SJCRH30 (cell line): ENCODE measurements around the gene IGFL1. TPM values are rescaled to one million over a fixed set of nuclear protein-coding genes. Genes with fewer than 3 reads are reported as not detected.
"Not testable (repeated sequence)": the region's sequence is repeated elsewhere in the genome, so short reads cannot be mapped to it uniquely, and the experiment has no call there.

Experiments
- DNase-seq, 2 experiments: peaks; one replicate each; pipeline ENCODE4 v3.0.0-alpha.2; 2015 to 2020
- H3K27ac ChIP-seq: fragments of 250-450 bp; sonication (Bioruptor Pico); 2 replicates; pipeline ENCODE4 v1.5.1; 2020; ENCODE audit warnings: mild to moderate bottlenecking, moderate library complexity
- H3K27me3 ChIP-seq: fragments of 250-450 bp; sonication (Bioruptor Pico); 2 replicates; pipeline ENCODE4 v1.5.1; 2020; ENCODE audit warnings: mild to moderate bottlenecking, moderate library complexity
- H3K36me3 ChIP-seq: fragments of 250-450 bp; sonication (Bioruptor Pico); 2 replicates; pipeline ENCODE4 v1.5.1; 2020; ENCODE audit warnings: mild to moderate bottlenecking, moderate library complexity
- H3K4me1 ChIP-seq: fragments of 250-450 bp; sonication (Bioruptor Pico); 2 replicates; pipeline ENCODE4 v1.5.1; 2020; ENCODE audit warnings: mild to moderate bottlenecking, moderate library complexity
- H3K4me3 ChIP-seq: fragments of 250-450 bp; sonication (Bioruptor Pico); 2 replicates; pipeline ENCODE4 v1.5.1; 2020; ENCODE audit warnings: mild to moderate bottlenecking, moderate library complexity
- H3K9me3 ChIP-seq: fragments of 250-450 bp; sonication (Bioruptor Pico); replicated peaks from 2 replicates; pipeline ENCODE4 v1.5.1; 2020; ENCODE audit warnings: mild to moderate bottlenecking, moderate library complexity
- total RNA-seq: library from RNA; depleted of rRNA; stranded (reverse); fragments of >200 nt; shearing (Covaris generic); gene quantifications from 2 replicates; pipeline ENCODE4 v1.2.3, GENCODE V29; 2014

Gene IGFL1
- total RNA-seq, 1 experiment from 2014 or later = not detected

DNA sequence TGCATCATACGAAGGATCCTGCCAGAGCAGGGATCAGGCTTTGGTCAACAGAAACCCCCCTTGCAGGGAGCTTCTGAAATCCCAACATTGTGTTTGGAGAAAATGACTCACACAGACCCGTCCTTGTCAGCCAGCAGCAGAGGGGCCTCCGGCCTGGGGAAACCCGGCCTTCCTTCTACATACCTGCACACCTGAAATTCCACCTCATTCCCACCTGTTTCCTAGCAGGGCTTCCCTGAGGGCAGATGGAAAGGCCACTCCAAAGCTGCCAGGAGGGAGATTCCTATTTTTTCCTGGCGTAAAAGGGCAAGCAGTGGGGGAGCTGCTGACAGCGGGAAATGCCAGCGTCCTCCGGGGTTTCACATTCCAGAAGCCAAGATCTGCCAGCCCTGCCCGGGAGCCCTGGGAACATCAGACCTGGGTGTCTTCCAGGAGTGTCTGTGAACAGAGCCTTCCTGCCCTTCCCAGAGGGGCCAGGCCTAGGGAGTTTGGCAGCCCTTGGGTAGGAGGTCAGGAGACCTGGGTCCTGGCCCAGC lies 3.0 kb upstream of the IGFL1 start:
- Histone ChIP-seq H3K9me3 (no peaks in the 10 kb centered on the region), H3K27me3 (peaks cover 4% of the 10 kb centered on the region; the same call in 1 of the 2 replicates), H3K4me3 (no peak overlapping the region), H3K27ac (no peak overlapping the region), H3K4me1 (no peaks in the 10 kb centered on the region), H3K36me3 (no peaks in the 10 kb centered on the region)
- DNase-seq = no peak

DNA sequence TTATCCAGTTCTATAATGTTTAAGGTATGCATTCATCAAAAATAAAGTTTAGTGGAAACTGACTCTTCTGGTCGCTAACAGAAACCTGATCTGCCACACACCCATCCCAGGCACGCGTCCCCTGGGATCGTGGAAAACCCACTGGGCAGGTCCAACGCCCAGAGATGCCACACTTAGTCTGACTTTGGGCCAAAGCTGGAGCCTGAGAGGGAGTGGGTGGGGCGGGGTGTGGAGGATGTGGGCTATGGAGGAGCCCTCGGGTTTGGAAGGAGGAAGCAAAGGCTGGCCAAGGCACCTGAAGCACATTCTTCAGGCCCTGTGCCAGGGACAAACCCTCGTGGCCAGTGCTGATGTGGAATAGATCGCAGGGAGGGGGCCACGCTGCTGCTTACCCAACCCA lies 2.5 kb downstream of the IGFL1 start:
- no peak overlapping the region for H3K27ac ChIP-seq
- H3K4me1 ChIP-seq = no peaks in the 10 kb centered on the region
- peaks cover 4% of the 10 kb centered on the region; the same call in 1 of the 2 replicates for H3K27me3 ChIP-seq
- DNase-seq = no peak
- H3K9me3 ChIP-seq = no peaks in the 10 kb centered on the region
- no peaks in the 10 kb centered on the region for H3K36me3 ChIP-seq
- no peak overlapping the region for H3K4me3 ChIP-seq

DNA sequence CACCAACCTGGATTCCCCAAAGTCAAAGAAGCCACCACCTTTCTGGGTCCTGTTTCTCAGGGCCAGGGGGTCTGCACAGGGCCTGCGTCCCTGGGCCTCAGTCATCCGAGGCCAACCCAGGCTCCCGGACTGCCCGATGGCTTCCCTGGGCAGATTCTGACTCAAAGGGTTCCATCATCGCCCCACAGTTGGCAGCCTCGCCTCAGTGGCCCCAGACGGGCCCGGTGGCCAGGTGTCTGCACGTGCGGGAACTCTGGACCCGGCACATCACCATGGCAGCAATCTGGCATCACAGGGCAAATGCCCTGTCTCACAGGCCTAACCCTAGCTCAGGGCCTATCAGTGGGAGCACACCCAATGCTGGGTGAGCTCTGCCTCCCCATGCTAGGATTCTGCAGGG lies 2.9 kb downstream of the IGFL1 start:
- no peak for DNase-seq
- Histone ChIP-seq H3K4me3 (no peak overlapping the region), H3K4me1 (no peaks in the 10 kb centered on the region), H3K27ac (no peak overlapping the region), H3K27me3 (peaks cover 3% of the 10 kb centered on the region; the same call in 1 of the 2 replicates), H3K9me3 (no peaks in the 10 kb centered on the region), H3K36me3 (no peaks in the 10 kb centered on the region)

DNA sequence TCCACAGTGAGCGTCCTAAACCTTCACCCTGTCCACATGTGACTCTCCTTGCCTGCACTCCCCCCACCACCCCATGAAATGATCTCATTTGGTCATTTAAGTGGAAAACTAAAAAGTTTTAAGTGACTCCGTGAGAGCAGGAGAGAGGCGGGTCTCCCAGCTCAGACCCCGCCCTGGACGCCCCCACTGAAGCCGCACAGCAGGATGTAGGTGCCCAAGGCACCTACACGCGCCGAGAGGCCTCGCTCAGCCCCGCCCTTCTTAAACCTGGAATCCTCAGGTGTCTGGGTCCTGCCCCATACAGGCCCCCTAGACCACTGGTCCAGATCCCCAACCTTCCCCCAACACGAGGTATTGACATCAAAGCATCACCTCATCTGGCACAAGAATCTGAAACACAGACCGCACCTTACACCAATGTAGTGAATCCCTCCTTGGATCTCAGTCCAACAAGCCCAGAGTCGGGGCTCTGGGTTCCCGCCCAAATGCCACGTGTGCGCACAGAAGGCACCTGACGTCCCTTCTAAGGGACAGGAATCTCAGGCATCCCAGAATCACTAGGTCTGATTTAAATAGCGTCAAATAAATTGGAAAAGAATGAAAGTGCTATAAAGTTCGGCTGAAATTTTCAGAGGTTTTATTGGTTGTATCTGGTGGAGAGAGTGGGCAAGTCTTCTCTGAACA lies 3.5 kb downstream of the IGFL1 start:
- Histone ChIP-seq H3K4me1 (no peaks in the 10 kb centered on the region), H3K27ac (no peak overlapping the region), H3K4me3 (no peak overlapping the region), H3K36me3 (no peaks in the 10 kb centered on the region), H3K27me3 (peaks cover 3% of the 10 kb centered on the region; the same call in 1 of the 2 replicates), H3K9me3 (no peaks in the 10 kb centered on the region)
- no peak for DNase-seq

DNA sequence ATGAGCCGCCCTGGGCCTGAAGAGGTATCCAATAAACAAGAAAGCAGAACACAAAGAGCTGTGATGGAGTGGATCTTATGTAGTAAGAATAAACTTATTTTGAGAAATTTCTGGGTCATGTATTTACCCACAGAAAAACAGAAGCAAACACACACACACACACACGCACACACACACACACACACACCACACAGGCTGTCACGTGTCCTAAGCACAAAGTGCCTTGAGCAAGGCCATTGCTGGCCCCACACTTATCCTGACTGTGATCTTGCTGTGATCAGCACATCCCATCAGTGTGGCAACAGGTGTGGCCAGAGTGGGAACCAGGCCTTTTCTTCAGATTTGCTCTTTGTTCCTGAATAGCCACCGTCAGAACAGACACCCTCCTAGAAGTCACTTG lies 4.3 kb downstream of the IGFL1 start:
- H3K36me3 ChIP-seq, H3K27ac ChIP-seq, DNase-seq, H3K4me1 ChIP-seq, H3K4me3 ChIP-seq, H3K27me3 ChIP-seq, H3K9me3 ChIP-seq: not testable (repeated sequence)

DNA sequence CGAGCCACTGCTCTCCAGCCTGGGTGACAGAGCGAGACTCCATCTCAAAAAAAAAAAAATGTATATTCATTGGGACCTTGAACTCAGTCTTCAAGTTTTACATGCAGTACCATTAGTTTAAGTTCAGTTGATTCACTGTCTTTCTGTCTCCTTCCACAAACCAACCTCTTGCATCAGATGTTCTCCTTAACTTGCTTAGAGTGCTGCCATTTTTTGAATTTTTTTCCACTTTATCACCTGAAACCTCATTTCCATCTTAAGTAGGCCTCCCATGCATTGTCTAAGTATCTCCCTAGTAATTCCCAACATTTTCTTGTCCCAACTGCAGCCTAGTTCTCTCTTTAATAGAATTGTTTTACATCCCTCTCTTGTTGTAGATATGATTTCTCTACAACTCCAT lies 8.6 kb downstream of the IGFL1 start:
- H3K36me3 ChIP-seq, H3K4me1 ChIP-seq, H3K9me3 ChIP-seq, DNase-seq, H3K27ac ChIP-seq, H3K4me3 ChIP-seq: not testable (repeated sequence)
- H3K27me3 ChIP-seq = peaks cover 22% of the 10 kb centered on the region

DNA sequence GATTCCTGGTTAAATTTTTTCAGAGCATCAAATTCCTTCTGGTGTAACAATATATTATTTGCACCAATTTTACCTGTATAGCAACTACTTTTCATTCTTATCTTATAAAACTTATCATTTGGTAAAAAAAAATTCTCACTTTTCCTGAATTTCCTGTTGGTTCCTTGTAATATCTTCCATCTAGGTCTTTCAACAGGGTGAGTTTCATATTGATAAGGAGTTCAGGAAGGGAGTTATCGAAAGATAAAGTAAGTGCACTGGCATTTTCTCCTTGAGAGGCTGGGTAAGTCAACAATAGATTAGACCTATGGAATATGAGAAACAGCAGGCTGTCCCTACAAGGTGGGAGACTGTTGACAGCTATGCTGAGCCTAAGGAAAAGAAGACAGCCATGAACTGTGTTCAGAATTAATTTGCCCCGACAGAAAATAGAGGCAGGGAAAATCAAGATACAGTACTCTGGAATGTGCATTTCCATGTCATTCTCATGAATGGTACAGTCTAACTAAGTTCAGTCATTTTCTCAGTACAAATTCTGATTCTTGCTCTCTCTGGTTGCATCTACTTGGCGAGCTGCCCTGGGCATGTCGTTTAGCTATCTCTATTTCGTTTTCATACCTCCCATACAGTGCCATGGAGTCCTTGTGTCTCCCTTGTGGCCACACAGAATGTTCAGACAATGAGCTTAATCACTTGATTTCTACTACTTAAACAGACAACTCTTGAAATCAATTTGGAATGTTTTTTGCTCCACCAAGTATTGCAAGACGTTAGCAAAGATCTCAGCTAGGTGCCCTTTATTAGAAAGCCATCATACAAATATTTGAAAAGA lies 9.9 kb downstream of the IGFL1 start:
- Histone ChIP-seq H3K4me1 (no peaks in the 10 kb centered on the region), H3K4me3 (no peak overlapping the region), H3K27ac (no peak overlapping the region), H3K9me3 (no peaks in the 10 kb centered on the region), H3K36me3 (no peaks in the 10 kb centered on the region), H3K27me3 (peaks cover 24% of the 10 kb centered on the region)
- DNase-seq = no peak

DNA sequence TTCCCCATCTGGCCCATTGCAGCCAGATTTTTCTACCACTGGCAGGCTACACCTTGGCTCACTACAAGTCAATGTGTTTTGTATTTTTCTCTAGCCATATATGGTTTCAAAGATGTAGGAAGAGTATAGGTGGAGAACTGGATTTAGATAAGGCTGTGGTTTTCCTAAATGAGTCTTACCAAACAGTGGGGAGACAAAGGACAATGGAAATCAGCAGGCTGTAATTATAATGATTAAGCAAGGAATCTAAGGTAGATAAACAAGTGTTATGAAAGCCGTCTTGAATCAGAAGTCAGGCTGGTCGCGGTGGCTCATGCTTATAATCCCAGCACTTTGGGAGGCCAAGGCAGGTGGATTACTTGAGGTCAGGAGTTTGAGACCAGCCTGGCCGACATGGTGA lies 11.2 kb downstream of the IGFL1 start:
- H3K4me1 ChIP-seq = no peaks in the 10 kb centered on the region
- no peak for DNase-seq
- H3K27me3 ChIP-seq = peaks cover 24% of the 10 kb centered on the region
- H3K4me3 ChIP-seq = no peak overlapping the region
- no peak overlapping the region for H3K27ac ChIP-seq
- no peaks in the 10 kb centered on the region for H3K9me3 ChIP-seq
- H3K36me3 ChIP-seq = no peaks in the 10 kb centered on the region

DNA sequence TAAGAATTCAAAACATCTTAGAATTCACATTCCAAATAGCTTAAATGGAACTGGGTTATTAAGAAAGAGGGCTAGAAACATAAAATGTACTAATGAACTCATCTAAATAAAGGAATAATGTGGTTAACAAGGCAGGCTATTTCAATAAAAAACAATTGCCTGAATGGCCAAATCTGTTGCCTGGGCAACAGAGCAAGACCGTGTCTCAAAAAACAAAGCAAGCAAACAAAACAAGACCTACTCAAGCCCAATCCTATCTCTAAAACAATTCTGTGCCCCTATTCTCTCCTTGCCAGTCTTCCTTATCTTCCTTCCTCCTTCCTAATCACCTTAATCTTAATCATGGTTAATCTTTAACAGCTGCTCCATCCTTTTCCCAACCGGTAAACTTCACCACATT lies 12.1 kb downstream of the IGFL1 start:
- H3K36me3 ChIP-seq = no peaks in the 10 kb centered on the region
- no peaks in the 10 kb centered on the region for H3K9me3 ChIP-seq
- no peaks in the 10 kb centered on the region for H3K4me1 ChIP-seq
- no peak for DNase-seq
- no peak overlapping the region for H3K27ac ChIP-seq
- H3K27me3 ChIP-seq = peaks cover 33% of the 10 kb centered on the region
- no peak overlapping the region for H3K4me3 ChIP-seq

DNA sequence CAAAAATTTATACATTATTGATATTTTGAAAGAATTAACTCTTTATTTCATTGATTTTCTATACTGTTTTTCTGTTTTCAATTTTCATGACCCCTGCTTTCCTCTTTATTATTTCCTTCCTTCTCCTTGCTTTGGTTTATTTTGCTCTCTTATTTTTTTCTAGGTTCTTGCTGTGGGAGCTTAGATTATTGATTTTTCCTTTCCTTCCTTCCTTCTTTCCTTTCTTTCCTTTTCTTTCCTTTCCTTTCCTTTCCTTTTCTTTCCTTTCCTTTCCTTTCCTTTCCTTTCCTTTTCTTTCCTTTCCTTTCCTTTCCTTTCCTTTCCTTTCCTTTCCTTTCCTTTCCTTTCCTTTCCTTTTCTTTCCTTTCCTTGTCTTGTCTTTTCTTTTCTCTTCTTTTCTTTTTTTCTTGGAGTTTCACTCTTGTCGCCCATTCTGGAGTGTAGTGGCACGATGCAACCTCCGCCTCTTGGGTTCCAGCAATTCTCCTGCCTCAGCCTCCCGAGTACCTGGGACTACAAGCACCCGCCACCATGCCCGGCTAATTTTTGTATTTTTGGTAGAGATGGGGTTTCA lies 13.6 kb downstream of the IGFL1 start:
- H3K4me1 ChIP-seq, DNase-seq, H3K4me3 ChIP-seq, H3K27ac ChIP-seq, H3K36me3 ChIP-seq, H3K9me3 ChIP-seq: not testable (repeated sequence)
- peaks cover 34% of the 10 kb centered on the region for H3K27me3 ChIP-seq

DNA sequence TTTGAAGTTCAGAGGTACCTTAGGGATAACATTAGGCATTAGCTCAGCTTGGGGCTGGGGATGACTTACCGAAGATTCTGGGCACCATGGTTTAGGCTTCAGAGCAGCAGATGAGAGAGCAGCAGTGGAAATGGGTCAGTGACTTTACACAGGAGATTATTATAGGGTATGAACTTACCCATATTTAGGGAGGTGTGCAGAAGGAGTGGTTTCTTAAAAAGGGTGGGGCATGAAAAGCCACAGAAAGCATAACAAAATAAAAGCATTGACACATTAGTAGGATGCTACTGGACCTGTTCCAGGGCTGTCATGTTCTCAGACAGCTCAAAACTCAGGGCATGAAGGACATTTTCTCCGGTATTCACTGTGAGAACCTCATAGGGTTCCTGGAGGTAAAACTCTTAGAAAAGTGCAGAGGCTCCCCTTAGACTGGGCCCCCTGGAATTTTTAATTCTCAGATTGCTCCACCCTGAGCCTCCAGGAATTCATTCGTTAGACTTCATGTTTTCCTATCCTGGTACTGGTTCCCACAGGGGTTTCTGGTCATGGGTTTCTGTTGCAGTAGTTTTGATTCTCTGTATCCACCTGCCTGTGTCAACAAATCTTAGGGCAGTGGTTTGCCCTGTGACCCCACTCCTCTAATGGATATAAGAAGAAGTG lies 20.7 kb downstream of the IGFL1 start:
- Histone ChIP-seq H3K4me1 (no peaks in the 10 kb centered on the region), H3K27ac (no peak overlapping the region), H3K27me3 (peaks cover 13% of the 10 kb centered on the region; the same call in 1 of the 2 replicates), H3K9me3 (no peaks in the 10 kb centered on the region), H3K4me3 (no peak overlapping the region), H3K36me3 (no peaks in the 10 kb centered on the region)
- DNase-seq = no peak

DNA sequence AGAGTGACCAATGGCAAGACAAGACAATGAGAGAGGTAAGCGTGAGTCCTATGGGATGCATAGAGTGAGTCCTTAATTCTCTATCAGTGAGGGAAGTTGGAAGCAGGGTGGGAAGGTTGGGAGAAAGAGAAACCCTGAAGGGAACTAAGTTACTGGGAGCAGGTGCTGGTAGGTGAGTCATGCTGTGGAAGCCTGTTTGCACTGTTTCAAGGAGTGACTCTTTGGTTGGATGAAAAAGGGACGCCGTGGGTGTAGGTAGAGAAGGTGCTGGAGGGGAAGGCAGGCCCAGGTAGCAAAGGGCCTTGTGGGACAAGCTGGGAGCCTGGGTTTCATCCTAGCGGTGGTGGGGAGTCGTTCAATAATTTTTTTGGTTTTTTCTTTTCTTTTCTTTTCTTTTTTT lies 21.9 kb downstream of the IGFL1 start:
- Histone ChIP-seq H3K9me3 (no peaks in the 10 kb centered on the region), H3K27me3 (peaks cover 7% of the 10 kb centered on the region; the same call in 1 of the 2 replicates), H3K27ac (no peak overlapping the region), H3K36me3 (no peaks in the 10 kb centered on the region), H3K4me1 (no peaks in the 10 kb centered on the region), H3K4me3 (no peak overlapping the region)
- DNase-seq = no peak

DNA sequence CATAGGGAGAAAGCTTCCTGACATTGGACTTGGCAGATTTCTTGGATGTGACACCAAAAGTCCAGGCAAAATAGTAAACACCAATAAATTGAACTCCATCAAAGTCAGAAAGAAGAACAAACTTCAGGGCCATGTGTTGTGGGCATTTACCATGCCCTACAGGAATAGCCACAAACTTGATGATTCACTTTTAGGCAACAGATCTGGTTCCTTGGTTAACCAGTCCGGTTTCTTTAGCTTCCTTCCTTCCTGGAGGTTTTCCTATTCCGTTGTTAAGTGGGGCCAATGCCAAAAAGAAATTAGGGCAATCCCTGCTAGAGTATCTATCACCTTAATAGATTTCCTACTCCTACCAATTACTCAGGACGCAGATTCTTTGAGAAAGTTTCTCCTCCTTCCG lies 25.2 kb downstream of the IGFL1 start:
- Histone ChIP-seq H3K27ac (no peak overlapping the region), H3K4me1 (peaks cover 4% of the 10 kb centered on the region; the same call in 1 of the 2 replicates), H3K4me3 (no peak overlapping the region), H3K36me3 (no peaks in the 10 kb centered on the region), H3K27me3 (no peaks in the 10 kb centered on the region; the same call in 1 of the 2 replicates), H3K9me3 (no peaks in the 10 kb centered on the region)
- DNase-seq = no peak

DNA sequence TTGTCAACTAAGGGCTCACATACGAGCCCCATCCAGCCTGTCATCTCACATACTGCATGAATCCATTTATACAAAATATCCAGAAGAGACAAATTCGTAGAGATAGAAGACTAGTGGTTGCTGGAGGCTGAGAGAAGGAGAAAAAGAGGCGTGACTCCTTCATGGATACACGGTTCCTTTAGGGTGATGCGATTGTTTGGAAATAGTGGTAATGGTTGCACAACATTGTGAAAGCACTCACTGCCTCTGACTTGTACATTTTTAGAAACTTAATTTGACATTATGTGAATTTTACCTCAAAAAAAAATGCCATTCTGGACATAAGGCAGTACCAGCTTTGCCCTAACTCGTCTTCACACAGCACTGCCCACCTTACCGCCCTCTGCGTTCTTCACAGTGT lies 27.3 kb downstream of the IGFL1 start:
- no peak for DNase-seq
- no peaks in the 10 kb centered on the region; the same call in 1 of the 2 replicates for H3K27me3 ChIP-seq
- H3K4me3 ChIP-seq = no peak overlapping the region
- no peak overlapping the region for H3K27ac ChIP-seq
- no peaks in the 10 kb centered on the region for H3K36me3 ChIP-seq
- peaks cover 4% of the 10 kb centered on the region; the same call in 1 of the 2 replicates for H3K4me1 ChIP-seq
- H3K9me3 ChIP-seq = no peaks in the 10 kb centered on the region
